IMR-90 (cell line): ENCODE data around the gene ATP11A. TPM values are rescaled to one million over a fixed set of nuclear protein-coding genes. Genes with fewer than 3 reads are reported as not detected.
"Not testable (repeated sequence)": the region's sequence is repeated elsewhere in the genome, so short reads cannot be mapped to it uniquely, and the experiment has no call there.

Source experiments
- ATAC-seq: fragments of 200-7000 bp; cut with Tn5 transposase; 2 replicates; pipeline ENCODE4 v1.9.1; 2020; ENCODE audit warnings: low read depth, mild to moderate bottlenecking, moderate library complexity
- BruUV-seq: library from RNA; stranded (reverse); fragments of 400-500 nt; replicated peaks from 2 replicates; lab custom pipeline; 2021; lab: Mats Ljungman, UMichigan
- CTCF ChIA-PET: fragments of 300-600 bp; formaldehyde crosslinking; extraction: SDS; loops from one replicate; lab custom pipeline; 2021; ENCODE audit warnings: antibody characterized with exemption; lab: Yijun Ruan, JAX
- POLR2A ChIA-PET: fragments of 300-600 bp; sonication (Branson Sonifier 250); formaldehyde crosslinking; loops from one replicate; lab custom pipeline; 2022; ENCODE audit warnings: antibody characterized with exemption; ENCODE audit not compliant: unreplicated experiment; lab: Charles Lee
- DNase-seq: peaks from one replicate; pipeline ENCODE4 v3.0.0; 2013
- H2AFZ ChIP-seq: replicated peaks from 2 replicates; pipeline ENCODE3; 2013; ENCODE audit warnings: low read length, mild to moderate bottlenecking; ENCODE audit not compliant: poor library complexity
- H2AK5ac ChIP-seq: 2 replicates; pipeline ENCODE4 v1.6.1; 2013; ENCODE audit warnings: low read depth, low read length, inconsistent platforms
- H2AK9ac ChIP-seq: replicated peaks from 2 replicates; pipeline ENCODE3; 2013; ENCODE audit warnings: mild to moderate bottlenecking, low read depth, low read length, moderate library complexity; ENCODE audit not compliant: poor library complexity
- H2BK120ac ChIP-seq: 2 replicates; pipeline ENCODE4 v1.6.1; 2013; ENCODE audit warnings: low read depth, low read length, inconsistent platforms
- H2BK15ac ChIP-seq: 3 replicates; pipeline ENCODE4 v1.6.1; 2013; ENCODE audit warnings: low read depth, low read length, inconsistent platforms
- H2BK20ac ChIP-seq: 2 replicates; pipeline ENCODE4 v1.6.1; 2013; ENCODE audit warnings: low read depth, mild to moderate bottlenecking, inconsistent platforms, low read length, moderate library complexity
- H2BK5ac ChIP-seq: 2 replicates; pipeline ENCODE4 v1.6.1; 2013; ENCODE audit warnings: mild to moderate bottlenecking, low read depth, low read length, inconsistent platforms; ENCODE audit not compliant: poor library complexity, severe bottlenecking
- H3K14ac ChIP-seq: replicated peaks from 2 replicates; pipeline ENCODE4 v1.6.1; 2013; ENCODE audit warnings: low read depth, low read length, inconsistent platforms
- H3K18ac ChIP-seq: 2 replicates; pipeline ENCODE4 v1.6.1; 2013; ENCODE audit warnings: low read depth, low read length, control low read depth
- H3K23ac ChIP-seq: 2 replicates; pipeline ENCODE4 v1.6.1; 2013; ENCODE audit warnings: low read depth, low read length, inconsistent platforms
- H3K27ac ChIP-seq: 2 replicates; pipeline ENCODE4 v1.5.1; 2013; ENCODE audit warnings: mild to moderate bottlenecking, control low read depth, low read length; ENCODE audit not compliant: insufficient read depth
- H3K27me3 ChIP-seq: 2 replicates; pipeline ENCODE4 v1.6.1; 2013; ENCODE audit warnings: low read length; ENCODE audit not compliant: control insufficient read depth, insufficient read depth
- H3K36me3 ChIP-seq: 2 replicates; pipeline ENCODE4 v1.6.1; 2013; ENCODE audit warnings: low read length, mixed read lengths; ENCODE audit not compliant: control insufficient read depth, insufficient read depth
- H3K4ac ChIP-seq: 2 replicates; pipeline ENCODE4 v1.6.1; 2013; ENCODE audit warnings: low read depth, low read length, inconsistent platforms
- H3K4me1 ChIP-seq: 2 replicates; pipeline ENCODE4 v1.6.1; 2013; ENCODE audit warnings: low read length, mixed read lengths; ENCODE audit not compliant: control insufficient read depth, insufficient read depth
- H3K4me2 ChIP-seq: 2 replicates; pipeline ENCODE4 v1.6.1; 2013; ENCODE audit warnings: low read depth, mild to moderate bottlenecking, control low read depth, low read length, moderate library complexity
- H3K4me3 ChIP-seq: 2 replicates; pipeline ENCODE4 v1.5.1; 2013; ENCODE audit warnings: low read depth, mild to moderate bottlenecking, control low read depth, low read length, moderate library complexity; ENCODE audit not compliant: insufficient read depth
- H3K56ac ChIP-seq: 2 replicates; pipeline ENCODE4 v1.6.1; 2013; ENCODE audit warnings: low read length, inconsistent platforms; ENCODE audit not compliant: insufficient read depth; ENCODE audit errors: extremely low read depth
- H3K79me1 ChIP-seq, 2 experiments: 2 replicates each; pipeline ENCODE4 v1.6.1; 2013; ENCODE audit warnings: low read length in 2 of 2, inconsistent platforms in 1 of 2, low read depth in 1 of 2
- H3K9ac ChIP-seq: 2 replicates; pipeline ENCODE4 v1.6.1; 2013; ENCODE audit warnings: low read depth, low read length, control low read depth
- H3K9me1 ChIP-seq: 2 replicates; pipeline ENCODE4 v1.6.1; 2013; ENCODE audit warnings: low read length, inconsistent platforms; ENCODE audit not compliant: insufficient read depth
- H3K9me3 ChIP-seq: 2 replicates; pipeline ENCODE4 v1.6.1; 2013; ENCODE audit warnings: low read length; ENCODE audit not compliant: control insufficient read depth, insufficient read depth
- H4K20me1 ChIP-seq: 2 replicates; pipeline ENCODE4 v1.6.1; 2013; ENCODE audit warnings: low read length, inconsistent platforms; ENCODE audit not compliant: insufficient read depth
- H4K5ac ChIP-seq: 2 replicates; pipeline ENCODE4 v1.6.1; 2013; ENCODE audit warnings: mild to moderate bottlenecking, low read depth, low read length, control low read depth
- H4K8ac ChIP-seq, 2 experiments: 2 replicates each; pipeline ENCODE4 v1.6.1; 2013; ENCODE audit warnings: low read depth in 2 of 2, low read length in 2 of 2, control low read depth in 1 of 2, inconsistent platforms in 1 of 2
- H4K91ac ChIP-seq: 2 replicates; pipeline ENCODE4 v1.6.1; 2013; ENCODE audit warnings: low read depth, low read length, inconsistent platforms; ENCODE audit not compliant: insufficient read depth
- WGBS, 2 experiments: methylation state at CpG; one replicate each; pipeline versions ENCODE4 v1.1.5 to v1.1.7; 2013; ENCODE audit warnings: missing lambda C conversion rate in 2 of 2; ENCODE audit not compliant: insufficient read length in 1 of 2; ENCODE audit errors: extremely low coverage in 2 of 2; 5-methylcytosine and 5-hydroxymethylcytosine counted together
- dilution Hi-C: fragments of 300-500 bp; cut with HindIII; formaldehyde crosslinking; loops from one replicate; pipeline ENCODE4 v1.14.3; 2018; ENCODE audit warnings: low sequenced_read_pairs; ENCODE audit not compliant: unreplicated experiment
- in situ Hi-C: fragments of 300-500 bp; cut with MboI; formaldehyde crosslinking; loops from 3 replicates; pipeline ENCODE4 v1.14.3; 2019; ENCODE audit warnings: low sequenced_read_pairs, inconsistent platforms, mixed read lengths
- intact Hi-C: fragments of 100-400 bp; cut with micrococcal nuclease; formaldehyde crosslinking; loops from 2 replicates; pipeline ENCODE4 v1.10.0; 2022
- polyA plus RNA-seq, 3 experiments: library from polyadenylated mRNA; depleted of rRNA; stranded (reverse); fragments of >200 nt; gene quantifications; 2 replicates each; pipeline ENCODE4 v1.2.3, GENCODE V29; 2012; ENCODE audit warnings: low replicate concordance in 1 of 3
- total RNA-seq: library from RNA; depleted of rRNA; stranded (reverse); fragments of >200 nt; gene quantifications from 2 replicates; pipeline ENCODE4 v1.2.3, GENCODE V29; 2012

The ATP11A gene
- total and polyA plus RNA-seq, 2 of the 4 experiments (the other 2 are of a cell fraction) = 8.4 to 12.0 TPM

DNA sequence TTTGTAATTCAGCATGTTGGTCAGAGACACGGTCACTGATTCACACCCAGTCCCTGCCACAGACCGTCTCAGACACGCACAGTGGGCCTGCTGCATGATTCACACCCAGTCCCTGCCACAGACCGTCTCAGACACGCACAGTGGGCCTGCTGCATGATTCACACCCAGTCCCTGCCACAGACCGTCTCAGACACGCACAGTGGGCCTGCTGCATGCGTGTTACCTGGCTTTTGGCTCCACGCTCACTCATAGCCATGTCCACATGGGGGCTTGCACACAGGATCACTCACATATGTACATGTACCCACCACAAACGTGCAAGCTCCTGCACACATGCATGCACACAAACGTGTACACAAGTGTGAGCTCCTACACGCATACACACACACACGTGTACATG, 194.9 kb downstream of the ATP11A start:
- H4K91ac ChIP-seq, H3K56ac ChIP-seq, dilution Hi-C loops, H3K4me1 ChIP-seq, H2BK5ac ChIP-seq, H3K27me3 ChIP-seq, H4K20me1 ChIP-seq, H3K14ac ChIP-seq, H3K79me1 ChIP-seq, H3K9ac ChIP-seq, BruUV-seq, H3K27ac ChIP-seq, H4K5ac ChIP-seq, CTCF ChIA-PET, H3K4me2 ChIP-seq, H3K23ac ChIP-seq, H2BK120ac ChIP-seq, H2AK5ac ChIP-seq, H3K9me1 ChIP-seq, in situ Hi-C loops, H3K18ac ChIP-seq, H2BK15ac ChIP-seq, H2AK9ac ChIP-seq, H2AFZ ChIP-seq, ATAC-seq, H4K8ac ChIP-seq, intact Hi-C loops, H3K9me3 ChIP-seq, H3K4ac ChIP-seq, POLR2A ChIA-PET, H2BK20ac ChIP-seq, H3K4me3 ChIP-seq, DNase-seq: not testable (repeated sequence)
- 88% methylated on average over 9 of the region's 13 CpGs; no CpG with 5 or more reads in 1 of the 2 experiments for WGBS, 2 experiments
- peaks cover 18% of the 10 kb centered on the region for H3K36me3 ChIP-seq
